ENCODE results near the gene SHISAL2A. TPM values are rescaled to one million over a fixed set of nuclear protein-coding genes. Genes with fewer than 3 reads are reported as not detected.

SHISAL2A gene
- polyA plus RNA-seq, 1 experiment, result not detected

DNA sequence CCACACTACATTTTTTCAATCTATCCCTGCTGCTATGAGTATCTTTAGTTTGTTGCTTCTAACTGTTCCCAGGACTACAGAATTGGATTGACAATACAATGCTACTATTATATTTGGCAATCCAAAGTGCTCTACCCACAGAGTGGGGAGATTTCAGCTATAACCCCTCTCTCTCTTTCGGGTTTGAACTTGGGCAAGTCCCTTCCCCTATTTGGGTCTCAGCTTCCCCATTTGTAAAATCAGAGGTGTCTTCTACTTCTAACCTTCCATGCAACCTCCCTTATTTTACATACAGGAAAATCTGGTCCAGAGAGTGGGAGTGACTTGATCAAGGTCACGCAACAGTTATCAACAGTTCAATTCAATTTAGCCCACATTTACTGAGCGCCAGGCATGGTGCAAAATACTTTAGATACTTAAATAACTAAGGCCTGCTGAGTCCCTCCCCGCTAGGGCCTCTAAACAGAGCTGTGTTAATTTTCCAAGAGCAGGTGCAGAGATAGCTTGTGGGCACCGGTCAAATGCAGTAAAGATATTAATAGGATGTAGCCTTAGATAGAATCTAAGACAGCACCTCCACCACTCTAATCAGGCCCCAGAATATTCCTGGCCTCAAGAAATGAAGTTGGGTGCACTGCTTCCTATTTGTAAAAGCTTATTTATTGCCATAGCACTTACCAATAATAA is 40.2 kb upstream of the SHISAL2A start:
- TF ChIP-seq, protein P1, sequence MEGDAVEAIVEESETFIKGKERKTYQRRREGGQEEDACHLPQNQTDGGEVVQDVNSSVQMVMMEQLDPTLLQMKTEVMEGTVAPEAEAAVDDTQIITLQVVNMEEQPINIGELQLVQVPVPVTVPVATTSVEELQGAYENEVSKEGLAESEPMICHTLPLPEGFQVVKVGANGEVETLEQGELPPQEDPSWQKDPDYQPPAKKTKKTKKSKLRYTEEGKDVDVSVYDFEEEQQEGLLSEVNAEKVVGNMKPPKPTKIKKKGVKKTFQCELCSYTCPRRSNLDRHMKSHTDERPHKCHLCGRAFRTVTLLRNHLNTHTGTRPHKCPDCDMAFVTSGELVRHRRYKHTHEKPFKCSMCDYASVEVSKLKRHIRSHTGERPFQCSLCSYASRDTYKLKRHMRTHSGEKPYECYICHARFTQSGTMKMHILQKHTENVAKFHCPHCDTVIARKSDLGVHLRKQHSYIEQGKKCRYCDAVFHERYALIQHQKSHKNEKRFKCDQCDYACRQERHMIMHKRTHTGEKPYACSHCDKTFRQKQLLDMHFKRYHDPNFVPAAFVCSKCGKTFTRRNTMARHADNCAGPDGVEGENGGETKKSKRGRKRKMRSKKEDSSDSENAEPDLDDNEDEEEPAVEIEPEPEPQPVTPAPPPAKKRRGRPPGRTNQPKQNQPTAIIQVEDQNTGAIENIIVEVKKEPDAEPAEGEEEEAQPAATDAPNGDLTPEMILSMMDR (IDR thresholded peaks at IDR 0.05; ENCODE audit: low read depth, low read length), result no peak
- ChIA-PET POLR2A (no interaction called here), CTCF (interaction anchor here (0.5 to 0.6 kb wide), 2 partner anchors 10 to 686 kb away, joined by 3 to 7 read pairs; no protein-coding TSS in a partner anchor)
- no peak overlapping the region for H3K27ac ChIP-seq (ENCODE audit: low read depth, low read length)
- no peaks in the 10 kb centered on the region for H3K9me3 ChIP-seq (ENCODE audit: control insufficient read depth, insufficient read depth, low read length)
- H3K4me3 ChIP-seq (ENCODE audit: low read depth, low read length), result no peak overlapping the region
- no peak for DNase-seq (ENCODE audit: low read depth, low spot score)
- peaks cover 8% of the 10 kb centered on the region for H3K27me3 ChIP-seq (ENCODE audit: control insufficient read depth, insufficient read depth, low read length)

DNA sequence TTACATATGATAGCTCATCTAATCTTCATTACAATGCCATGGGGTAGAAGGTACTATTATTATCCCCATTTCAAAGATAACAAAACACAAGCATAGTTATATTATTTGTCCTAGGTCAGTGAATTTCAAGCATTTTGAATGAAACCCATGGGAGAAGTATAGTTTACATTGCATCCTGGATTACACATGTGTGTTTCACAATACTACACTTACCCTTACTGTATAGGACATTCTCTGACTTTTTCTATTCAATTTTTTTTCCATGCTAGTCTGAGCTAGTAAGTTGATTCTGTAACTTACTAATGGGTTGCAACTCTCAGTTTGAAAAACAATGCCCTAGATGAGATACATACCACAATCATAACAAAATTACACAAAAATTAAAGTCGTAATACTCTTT is 39.5 kb upstream of the SHISAL2A start:
- no peak overlapping the region for H3K27ac ChIP-seq (ENCODE audit: low read depth, low read length)
- DNase-seq (ENCODE audit: low read depth, low spot score), result no peak
- ChIA-PET POLR2A (no interaction called here), CTCF (interaction anchor here (0.6 kb wide), 1 partner anchor 685 kb away, joined by 7 read pairs; no protein-coding TSS in a partner anchor)
- no peak overlapping the region for H3K4me3 ChIP-seq (ENCODE audit: low read depth, low read length)
- TF ChIP-seq, protein P1 (IDR thresholded peaks at IDR 0.05; ENCODE audit: low read depth, low read length), result no peak
- peaks cover 7% of the 10 kb centered on the region for H3K27me3 ChIP-seq (ENCODE audit: control insufficient read depth, insufficient read depth, low read length)
- H3K9me3 ChIP-seq (ENCODE audit: control insufficient read depth, insufficient read depth, low read length), result no peaks in the 10 kb centered on the region

- POLR2A ChIA-PET, result no interaction called here
Observed at GRCh38 chr1:52595061-52595460, 37.9 kb upstream of the SHISAL2A start.

DNA sequence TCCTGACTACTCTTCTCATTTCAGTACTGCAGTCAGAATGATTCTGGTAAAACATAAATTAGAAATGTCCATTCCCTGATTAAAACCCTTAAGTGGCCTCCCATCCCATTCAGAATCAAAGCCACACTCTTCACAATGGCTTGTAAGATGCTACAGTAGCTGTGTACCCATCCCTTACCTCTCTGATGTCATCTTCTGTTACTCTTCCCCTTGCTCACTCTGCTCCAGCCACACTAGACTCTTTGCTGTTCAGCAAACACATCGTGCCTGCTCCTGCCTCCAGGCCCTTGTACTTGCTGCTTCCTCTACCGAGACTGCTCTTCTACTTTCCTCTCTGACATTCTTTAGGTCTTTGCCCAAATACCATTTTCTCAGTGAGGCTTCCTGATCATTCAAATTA is 35.1 kb upstream of the SHISAL2A start:
- POLR2A ChIA-PET, result no interaction called here
- CTCF ChIA-PET, result no interaction called here

More at GRCh38 chr1:52595061-52595460, 37.9 kb upstream of the SHISAL2A start:
- H3K4me3 ChIP-seq (ENCODE audit: low read depth, low read length), result no peak overlapping the region
- TF ChIP-seq, protein P1 (IDR thresholded peaks at IDR 0.05; ENCODE audit: low read depth, low read length), result no peak
- H3K27me3 ChIP-seq (ENCODE audit: control insufficient read depth, insufficient read depth, low read length), result peaks cover 3% of the 10 kb centered on the region
- CTCF ChIA-PET, result no interaction called here
- DNase-seq (ENCODE audit: low read depth, low spot score), result no peak
- no peak overlapping the region for H3K27ac ChIP-seq (ENCODE audit: low read depth, low read length)
- no peaks in the 10 kb centered on the region for H3K9me3 ChIP-seq (ENCODE audit: control insufficient read depth, insufficient read depth, low read length)

DNA sequence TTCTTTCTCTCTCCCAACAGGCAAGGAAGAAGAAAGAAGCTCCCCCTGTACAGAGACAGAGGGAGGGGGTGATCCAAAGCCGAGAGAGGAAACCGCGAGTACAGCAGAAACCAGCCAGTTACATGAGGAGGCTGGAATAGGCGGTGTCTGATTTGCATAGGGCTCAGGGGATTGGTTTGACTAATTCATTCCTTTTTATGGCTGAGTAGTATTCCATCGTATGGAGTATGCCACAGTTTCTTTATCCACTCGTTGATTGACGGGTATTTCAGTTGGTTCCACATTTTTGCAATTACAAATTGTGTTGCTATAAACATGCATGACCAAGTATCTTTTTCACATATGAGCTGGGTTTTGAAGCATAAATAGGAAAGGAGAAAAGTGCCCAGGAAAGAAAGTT is 34.2 kb upstream of the SHISAL2A start:
- H3K9me3 ChIP-seq (ENCODE audit: control insufficient read depth, insufficient read depth, low read length), result no peaks in the 10 kb centered on the region
- no peak for DNase-seq (ENCODE audit: low read depth, low spot score)
- ChIA-PET POLR2A (interaction anchor here (0.7 kb wide), 1 partner anchor 588 kb away, joined by 4 read pairs; no protein-coding TSS in a partner anchor), CTCF (no interaction called here)
- TF ChIP-seq, protein P1 (IDR thresholded peaks at IDR 0.05; ENCODE audit: low read depth, low read length), result no peak
- H3K27me3 ChIP-seq (ENCODE audit: control insufficient read depth, insufficient read depth, low read length), result peaks cover 3% of the 10 kb centered on the region
- H3K27ac ChIP-seq (ENCODE audit: low read depth, low read length), result no peak overlapping the region
- no peak overlapping the region for H3K4me3 ChIP-seq (ENCODE audit: low read depth, low read length)

More for the DNA sequence above, 35.1 kb upstream of the SHISAL2A start:
- no peak overlapping the region for H3K4me3 ChIP-seq (ENCODE audit: low read depth, low read length)
- TF ChIP-seq, protein P1 (IDR thresholded peaks at IDR 0.05; ENCODE audit: low read depth, low read length), result no peak
- no peak overlapping the region for H3K27ac ChIP-seq (ENCODE audit: low read depth, low read length)
- H3K27me3 ChIP-seq (ENCODE audit: control insufficient read depth, insufficient read depth, low read length), result peaks cover 3% of the 10 kb centered on the region
- no peak for DNase-seq (ENCODE audit: low read depth, low spot score)
- no peaks in the 10 kb centered on the region for H3K9me3 ChIP-seq (ENCODE audit: control insufficient read depth, insufficient read depth, low read length)

Measured in AG04450 (cell line).